Osteoblast (primary cell): ENCODE measurements around the gene WWP2. TPM values are rescaled to one million over a fixed set of nuclear protein-coding genes. Genes with fewer than 3 reads are reported as not detected.

Source experiments
- DNase-seq: peaks from one replicate; pipeline ENCODE4 v3.0.0; 2011; ENCODE audit warnings: low spot score, mixed read lengths; ENCODE audit not compliant: insufficient read length; ENCODE audit errors: missing footprints
- H2AFZ ChIP-seq: 2 replicates; pipeline ENCODE4 v1.6.0; 2011; ENCODE audit warnings: mild to moderate bottlenecking, low read length
- H3K27ac ChIP-seq: 2 replicates; pipeline ENCODE4 v1.5.1; 2011; ENCODE audit warnings: mild to moderate bottlenecking, low read depth, low read length, moderate library complexity
- H3K27me3 ChIP-seq: 2 replicates; pipeline ENCODE4 v1.6.0; 2012; ENCODE audit warnings: mild to moderate bottlenecking, control low read depth, inconsistent platforms, low read length, moderate library complexity; ENCODE audit not compliant: insufficient read depth
- H3K36me3 ChIP-seq: 2 replicates; pipeline ENCODE4 v1.5.1; 2011; ENCODE audit warnings: mild to moderate bottlenecking, low read length, control low read depth, moderate library complexity; ENCODE audit not compliant: insufficient read depth
- H3K4me1 ChIP-seq: 2 replicates; pipeline ENCODE4 v1.5.1; 2011; ENCODE audit warnings: mild to moderate bottlenecking, low read length, control low read depth, moderate library complexity; ENCODE audit not compliant: insufficient read depth
- H3K4me2 ChIP-seq: 2 replicates; pipeline ENCODE4 v1.6.0; 2011; ENCODE audit warnings: mild to moderate bottlenecking, low read length; ENCODE audit not compliant: insufficient read depth
- H3K4me3 ChIP-seq: fragments of 200-600 bp; sonication (generic); 3 replicates; pipeline ENCODE4 v1.5.1; 2012; ENCODE audit warnings: mild to moderate bottlenecking, low read length, inconsistent platforms; ENCODE audit not compliant: insufficient read depth
- H3K79me2 ChIP-seq: 2 replicates; pipeline ENCODE4 v1.6.0; 2012; ENCODE audit warnings: mild to moderate bottlenecking, low read length, control low read depth, inconsistent platforms; ENCODE audit not compliant: insufficient read depth
- H3K9me3 ChIP-seq: 2 replicates; pipeline ENCODE4 v1.5.1; 2011; ENCODE audit warnings: low read depth, low read length, control low read depth
- H4K20me1 ChIP-seq: 2 replicates; pipeline ENCODE4 v1.6.0; 2012; ENCODE audit warnings: mild to moderate bottlenecking, low read length, control low read depth; ENCODE audit not compliant: insufficient read depth
- total RNA-seq: library from RNA; depleted of rRNA; stranded (reverse); fragments of >200 nt; gene quantifications from 2 replicates; pipeline ENCODE4 v1.2.3, GENCODE V29; 2012
- TF ChIP-seq, protein P1 (sequence below): IDR thresholded peaks from 2 replicates; pipeline ENCODE4 v1.5.1; 2011; ENCODE audit warnings: mild to moderate bottlenecking, low read depth, low read length, moderate library complexity; ENCODE audit errors: extremely low read depth

Gene WWP2
- total RNA-seq, 1 donor = 46.7 TPM

DNA sequence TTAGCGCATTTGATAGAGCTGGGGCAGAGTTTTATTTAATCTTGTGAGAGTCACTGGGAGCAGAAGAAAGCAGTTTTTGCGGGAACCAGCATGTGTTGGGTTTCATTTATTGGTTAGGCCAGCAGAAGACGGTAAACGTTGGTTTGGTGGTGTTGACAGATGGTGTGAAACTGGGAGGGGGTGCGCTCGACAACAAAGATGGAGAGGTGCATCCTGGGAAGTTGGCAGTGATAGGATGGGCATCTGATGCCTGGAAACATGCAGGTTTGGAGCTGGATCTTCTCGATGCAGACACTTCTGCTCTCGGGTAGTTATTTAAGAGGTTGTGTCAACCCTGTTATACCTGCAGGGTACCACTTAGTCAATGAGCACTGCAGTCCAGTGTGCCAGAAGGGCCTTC lies 164.1 kb downstream of the WWP2 start:
- H3K4me3 ChIP-seq = peak overlapping the region; percentile 65
- peak overlapping the region; percentile 80 for H3K4me2 ChIP-seq
- TF ChIP-seq, protein P1, sequence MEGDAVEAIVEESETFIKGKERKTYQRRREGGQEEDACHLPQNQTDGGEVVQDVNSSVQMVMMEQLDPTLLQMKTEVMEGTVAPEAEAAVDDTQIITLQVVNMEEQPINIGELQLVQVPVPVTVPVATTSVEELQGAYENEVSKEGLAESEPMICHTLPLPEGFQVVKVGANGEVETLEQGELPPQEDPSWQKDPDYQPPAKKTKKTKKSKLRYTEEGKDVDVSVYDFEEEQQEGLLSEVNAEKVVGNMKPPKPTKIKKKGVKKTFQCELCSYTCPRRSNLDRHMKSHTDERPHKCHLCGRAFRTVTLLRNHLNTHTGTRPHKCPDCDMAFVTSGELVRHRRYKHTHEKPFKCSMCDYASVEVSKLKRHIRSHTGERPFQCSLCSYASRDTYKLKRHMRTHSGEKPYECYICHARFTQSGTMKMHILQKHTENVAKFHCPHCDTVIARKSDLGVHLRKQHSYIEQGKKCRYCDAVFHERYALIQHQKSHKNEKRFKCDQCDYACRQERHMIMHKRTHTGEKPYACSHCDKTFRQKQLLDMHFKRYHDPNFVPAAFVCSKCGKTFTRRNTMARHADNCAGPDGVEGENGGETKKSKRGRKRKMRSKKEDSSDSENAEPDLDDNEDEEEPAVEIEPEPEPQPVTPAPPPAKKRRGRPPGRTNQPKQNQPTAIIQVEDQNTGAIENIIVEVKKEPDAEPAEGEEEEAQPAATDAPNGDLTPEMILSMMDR = no peak
- no peaks in the 10 kb centered on the region for H3K27me3 ChIP-seq
- H2AFZ ChIP-seq = no peak overlapping the region
- no peak for DNase-seq
- peaks cover 4% of the 10 kb centered on the region for H4K20me1 ChIP-seq
- peaks cover 34% of the 10 kb centered on the region for H3K36me3 ChIP-seq
- peaks cover 67% of the 10 kb centered on the region for H3K4me1 ChIP-seq
- H3K79me2 ChIP-seq = peaks cover 52% of the 10 kb centered on the region
- H3K9me3 ChIP-seq = no peaks in the 10 kb centered on the region
- H3K27ac ChIP-seq = peak overlapping the region; percentile 98

DNA sequence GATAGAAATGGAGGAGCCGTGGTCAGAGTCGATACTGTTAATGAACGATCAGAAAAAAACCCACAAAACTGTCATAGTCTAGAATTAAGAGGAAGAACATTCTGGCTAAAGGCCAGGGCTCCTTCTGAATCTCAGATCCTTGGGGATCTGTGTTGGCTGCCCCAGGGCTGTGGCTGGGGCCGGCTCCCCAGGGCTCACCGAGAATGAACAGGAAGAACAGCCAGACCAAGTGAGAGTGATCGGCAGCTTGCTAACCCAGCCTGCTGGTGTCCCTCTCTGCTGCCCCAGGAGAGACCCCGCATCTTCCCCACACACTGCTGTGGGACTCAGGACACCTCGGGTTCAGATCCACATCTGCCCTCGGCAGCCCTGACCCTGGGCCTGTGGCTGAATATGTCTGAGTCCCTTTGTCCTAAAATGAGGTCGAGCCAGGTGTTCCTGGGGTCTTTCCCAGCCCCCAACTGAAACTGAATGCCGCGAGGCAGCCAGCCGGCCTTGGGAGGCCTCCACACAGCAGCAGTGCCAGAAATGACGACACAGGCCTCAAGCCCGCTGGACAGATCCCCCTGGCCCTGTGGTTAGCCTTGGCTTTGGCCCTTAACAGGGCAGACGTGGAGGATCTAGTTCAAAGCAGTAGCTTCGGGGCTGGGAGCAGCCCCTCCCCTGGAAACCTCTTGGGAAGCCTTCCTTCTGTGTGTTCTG lies 165.1 kb downstream of the WWP2 start:
- Histone ChIP-seq H4K20me1 (peaks cover 4% of the 10 kb centered on the region), H3K4me2 (peak overlapping the region; percentile 80), H3K27ac (peak overlapping the region; percentile 98), H3K36me3 (peaks cover 43% of the 10 kb centered on the region), H3K4me3 (peak overlapping the region; percentile 65), H3K27me3 (no peaks in the 10 kb centered on the region), H3K9me3 (no peaks in the 10 kb centered on the region), H3K4me1 (peaks cover 60% of the 10 kb centered on the region), H3K79me2 (peaks cover 52% of the 10 kb centered on the region), H2AFZ (peak overlapping the region; percentile 11)
- peak; percentile 96 for DNase-seq
- TF ChIP-seq, protein P1 = no peak

DNA sequence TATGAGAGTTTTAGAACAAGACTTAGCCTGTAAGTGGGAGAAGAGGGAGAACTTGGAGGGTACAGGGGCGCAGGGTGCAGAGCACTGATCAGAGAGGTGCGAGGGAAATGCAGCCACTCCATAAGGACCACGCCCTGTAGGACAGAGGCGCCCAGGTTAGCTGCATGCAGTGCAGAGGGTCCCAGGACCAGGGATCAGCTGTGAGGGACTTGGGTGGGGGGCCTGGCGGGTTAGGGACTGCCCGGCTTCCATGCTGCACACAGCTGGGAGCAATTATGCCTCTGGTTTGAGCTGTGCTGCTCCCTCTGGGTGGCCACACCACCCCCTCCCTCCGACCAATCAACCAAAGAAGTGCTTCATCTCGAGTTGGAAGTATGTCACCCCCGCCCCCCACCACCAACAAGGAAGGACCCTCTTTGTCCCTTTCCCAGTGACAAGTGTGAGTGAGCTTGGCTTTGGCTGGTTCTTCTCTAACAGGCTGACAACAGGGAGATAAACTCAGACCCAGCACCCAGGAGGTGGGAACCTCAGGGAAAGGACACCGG lies 166.8 kb downstream of the WWP2 start:
- peaks cover 60% of the 10 kb centered on the region for H3K36me3 ChIP-seq
- TF ChIP-seq, protein P1 = no peak
- peak overlapping the region; percentile 80 for H3K4me2 ChIP-seq
- H2AFZ ChIP-seq = no peak overlapping the region
- H3K79me2 ChIP-seq = peaks cover 54% of the 10 kb centered on the region
- no peaks in the 10 kb centered on the region for H3K27me3 ChIP-seq
- H3K27ac ChIP-seq = peak overlapping the region; percentile 98
- no peak for DNase-seq
- peaks cover 50% of the 10 kb centered on the region for H3K4me1 ChIP-seq
- H3K4me3 ChIP-seq = no peak overlapping the region
- H4K20me1 ChIP-seq = peaks cover 4% of the 10 kb centered on the region
- H3K9me3 ChIP-seq = no peaks in the 10 kb centered on the region

DNA sequence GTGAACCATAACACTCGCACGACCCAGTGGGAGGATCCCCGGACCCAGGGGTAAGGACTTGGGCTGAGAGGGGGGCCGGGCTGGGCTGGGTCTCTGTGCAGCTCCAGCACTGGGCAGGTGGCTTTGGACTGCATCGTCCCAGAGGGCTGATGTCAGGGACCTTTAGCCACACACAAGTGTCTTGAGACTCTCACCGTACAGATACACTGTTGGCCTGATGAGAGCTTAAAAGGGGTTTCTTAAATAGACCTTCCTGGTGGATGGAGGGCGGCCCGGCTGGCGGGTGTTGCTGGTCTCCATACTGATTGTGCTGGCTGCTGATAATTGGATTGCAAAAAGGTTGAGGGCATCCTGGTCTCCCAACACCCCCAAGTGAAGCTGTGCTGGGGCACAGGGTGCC lies 167.3 kb downstream of the WWP2 start:
- no peak overlapping the region for H2AFZ ChIP-seq
- no peak overlapping the region for H3K27ac ChIP-seq
- no peak overlapping the region for H3K4me3 ChIP-seq
- peak; percentile 79 for DNase-seq
- H3K27me3 ChIP-seq = no peaks in the 10 kb centered on the region
- H3K4me1 ChIP-seq = peaks cover 45% of the 10 kb centered on the region
- peaks cover 66% of the 10 kb centered on the region for H3K36me3 ChIP-seq
- no peaks in the 10 kb centered on the region for H3K9me3 ChIP-seq
- H4K20me1 ChIP-seq = peaks cover 4% of the 10 kb centered on the region
- TF ChIP-seq, protein P1 = no peak
- peaks cover 54% of the 10 kb centered on the region for H3K79me2 ChIP-seq
- H3K4me2 ChIP-seq = no peak overlapping the region
